Hindlimb muscle (tissue), 1 donor: ENCODE results near the gene ZSCAN12. TPM values are rescaled to one million over a fixed set of nuclear protein-coding genes. Genes with fewer than 3 reads are reported as not detected.
A peak's percentile ranks its signal among the peaks of the same experiment; 100 is the strongest.
"Not testable (repeated sequence)": the region's sequence is repeated elsewhere in the genome, so short reads cannot be mapped to it uniquely, and the experiment has no call there.

Experiments
- DNase-seq: peaks from one replicate; pipeline ENCODE4 v3.0.0-alpha.2; 2013
- polyA plus RNA-seq: library from polyadenylated mRNA; unstranded; fragments of 120-200 nt; gene quantifications from one replicate; pipeline ENCODE4 v1.2.1, GENCODE V29; 2013; ENCODE audit not compliant: insufficient read length

The ZSCAN12 gene
- polyA plus RNA-seq, 1 donor, result 6.1 TPM

DNA sequence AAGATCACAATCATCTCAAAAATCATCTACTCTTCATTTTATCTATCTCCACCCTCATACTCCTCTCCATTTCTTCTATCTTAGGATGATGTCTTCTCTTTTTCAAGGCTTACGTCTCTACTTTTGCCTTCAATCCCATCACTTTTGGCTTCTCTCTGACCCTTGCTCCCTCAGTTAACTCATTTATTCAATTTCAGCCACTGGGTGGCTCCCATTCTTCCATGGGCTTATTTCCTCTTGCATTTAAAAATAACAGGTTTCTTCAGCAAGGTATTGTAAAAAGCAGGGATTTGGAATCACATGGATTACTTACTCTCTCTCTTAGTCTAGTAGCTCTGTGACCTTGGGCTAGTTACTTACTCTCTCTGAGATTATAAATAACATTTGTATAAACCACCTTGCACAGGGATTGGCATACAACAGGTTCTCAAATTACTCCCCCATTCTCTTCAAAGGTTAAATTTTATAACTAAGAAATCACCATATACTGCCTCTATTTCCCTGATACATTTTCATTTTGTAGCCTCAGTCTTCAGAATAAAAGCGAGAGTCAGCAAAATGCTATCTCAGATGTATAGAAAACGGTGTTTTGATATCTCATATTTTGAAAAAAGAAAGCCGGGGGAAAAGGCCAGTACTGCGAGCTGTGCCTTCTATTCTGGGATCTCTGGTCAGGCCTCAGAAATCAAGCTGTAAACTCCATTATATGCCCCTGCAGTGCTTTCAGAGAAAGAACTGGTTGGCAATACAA lies 5.5 kb downstream of the ZSCAN12 start:
- DNase-seq, result no peak

DNA sequence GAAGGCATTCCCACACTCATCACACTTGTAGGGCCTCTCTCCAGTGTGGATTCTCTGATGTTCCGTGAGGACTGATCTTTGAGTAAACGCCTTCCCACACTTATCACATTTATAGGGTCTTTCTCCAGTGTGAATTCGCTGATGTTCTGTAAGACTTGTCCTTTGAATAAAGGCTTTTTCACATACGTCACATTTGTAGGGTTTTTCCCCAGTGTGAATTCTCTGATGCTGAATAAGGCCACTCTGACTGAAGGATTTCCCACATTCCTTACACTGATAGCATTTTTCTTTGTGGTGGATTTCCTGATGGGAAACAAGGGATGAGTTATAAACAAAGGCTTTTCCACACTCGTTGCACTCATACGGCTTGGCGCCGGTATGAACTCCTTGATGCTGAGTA lies 8.9 kb downstream of the ZSCAN12 start:
- DNase-seq, result no peak

DNA sequence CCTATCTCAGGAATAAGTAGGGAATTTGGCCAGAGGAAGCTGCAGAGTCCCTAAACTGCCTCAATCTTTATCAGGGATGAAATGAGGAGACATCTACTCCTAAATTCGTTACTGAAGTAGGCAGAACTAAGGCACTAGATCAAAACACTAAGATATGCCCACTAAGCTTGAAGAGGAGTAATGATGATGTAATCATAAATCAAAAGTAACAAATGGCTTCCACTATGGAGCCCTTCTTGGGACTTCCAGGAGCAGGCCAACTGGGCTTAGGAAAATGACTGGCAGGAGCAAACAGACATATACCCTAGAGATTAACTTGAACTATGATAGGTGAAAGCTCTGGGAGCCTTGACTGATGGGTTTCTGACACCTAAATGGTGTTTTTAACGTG lies 15.4 kb downstream of the ZSCAN12 start:
- DNase-seq, result no peak

- peak; percentile 82 for DNase-seq
These were observed 16.1 kb downstream of the ZSCAN12 start for GRCh38 chr6:28383235-28384142.

GRCh38 chr6:28380381-28380780 lies 19.2 kb downstream of the ZSCAN12 start:
- no peak for DNase-seq

- no peak for DNase-seq
These were observed 20.9 kb downstream of the ZSCAN12 start for GRCh38 chr6:28378644-28379043.

- DNase-seq, result no peak
These were observed 21.7 kb downstream of the ZSCAN12 start for GRCh38 chr6:28377879-28378278.

GRCh38 chr6:28373925-28374324 lies 25.6 kb downstream of the ZSCAN12 start:
- no peak for DNase-seq

DNA sequence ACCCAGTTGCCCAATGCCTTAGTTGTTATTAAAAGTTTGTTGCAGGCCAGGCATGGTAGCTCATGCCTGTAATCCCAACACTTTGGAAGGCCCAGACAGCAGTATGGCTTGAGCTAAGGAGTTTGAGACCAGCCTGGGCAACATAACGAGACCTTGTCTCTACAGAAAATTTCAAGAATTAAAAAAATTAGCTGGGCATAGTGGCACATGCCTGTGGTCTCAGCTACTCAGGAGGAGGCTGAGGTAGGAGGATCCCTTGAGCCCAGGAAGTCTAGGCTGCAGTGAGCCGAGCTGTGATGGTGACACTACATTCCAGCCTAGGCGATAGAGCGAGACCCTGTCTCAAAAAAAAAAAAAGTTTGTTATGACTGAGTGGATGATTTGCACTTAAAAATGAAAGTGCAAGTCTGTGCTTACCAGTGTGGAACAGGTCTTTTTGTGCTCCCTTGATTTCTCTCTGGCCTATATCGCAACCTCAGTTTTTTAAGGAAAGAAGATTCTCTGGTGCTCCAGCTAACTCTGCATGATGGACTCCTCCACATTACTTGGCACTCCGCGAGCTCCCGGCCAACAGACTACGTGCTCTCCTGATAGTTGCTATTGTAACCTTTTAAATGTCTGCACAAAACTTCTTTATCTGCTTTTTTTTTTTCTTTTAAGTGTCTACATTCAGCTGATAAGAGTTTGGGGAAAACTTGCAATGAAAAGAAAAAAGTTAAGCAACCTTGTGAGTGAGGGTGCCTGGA lies 27.7 kb downstream of the ZSCAN12 start:
- no peak for DNase-seq

GRCh38 chr6:28371280-28371679 lies 28.3 kb downstream of the ZSCAN12 start:
- no peak for DNase-seq

- DNase-seq, result no peak
These were observed 29.1 kb downstream of the ZSCAN12 start for GRCh38 chr6:28370440-28370839.

DNA sequence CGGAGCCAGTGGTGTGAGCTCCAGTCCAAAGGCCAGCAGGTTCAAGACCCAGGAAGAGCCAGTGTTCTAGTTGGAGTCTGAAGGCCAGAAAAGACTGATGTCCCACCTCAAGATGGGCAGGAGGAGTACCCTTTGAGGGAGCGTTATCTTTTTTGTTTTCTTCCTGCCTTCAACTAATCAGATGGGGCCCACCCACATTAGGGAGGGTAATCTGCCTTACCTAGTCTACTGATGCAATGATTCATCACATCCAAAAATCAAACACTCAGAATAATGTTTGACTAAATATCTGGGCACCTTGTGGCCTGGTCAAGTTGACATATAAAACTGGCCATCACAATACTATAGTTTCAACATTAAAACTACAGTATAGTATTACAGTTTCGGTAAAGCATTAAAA lies 30.1 kb downstream of the ZSCAN12 start:
- no peak for DNase-seq

- DNase-seq, result no peak
These were observed 31.0 kb downstream of the ZSCAN12 start for GRCh38 chr6:28368522-28368921.

DNA sequence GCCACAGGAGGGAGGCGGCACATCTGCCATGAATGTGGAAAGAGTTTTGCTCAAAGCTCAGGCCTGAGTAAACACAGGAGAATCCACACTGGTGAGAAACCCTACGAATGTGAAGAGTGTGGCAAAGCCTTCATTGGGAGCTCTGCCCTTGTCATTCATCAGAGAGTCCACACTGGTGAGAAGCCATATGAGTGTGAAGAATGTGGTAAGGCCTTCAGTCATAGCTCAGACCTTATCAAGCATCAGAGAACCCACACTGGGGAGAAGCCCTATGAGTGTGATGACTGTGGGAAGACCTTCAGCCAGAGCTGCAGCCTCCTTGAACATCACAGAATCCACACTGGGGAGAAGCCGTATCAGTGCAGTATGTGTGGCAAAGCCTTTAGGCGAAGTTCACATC lies 34.0 kb downstream of the ZSCAN12 start:
- DNase-seq, result not testable (repeated sequence)

GRCh38 chr6:28360961-28361360 lies 38.6 kb downstream of the ZSCAN12 start:
- no peak for DNase-seq

DNA sequence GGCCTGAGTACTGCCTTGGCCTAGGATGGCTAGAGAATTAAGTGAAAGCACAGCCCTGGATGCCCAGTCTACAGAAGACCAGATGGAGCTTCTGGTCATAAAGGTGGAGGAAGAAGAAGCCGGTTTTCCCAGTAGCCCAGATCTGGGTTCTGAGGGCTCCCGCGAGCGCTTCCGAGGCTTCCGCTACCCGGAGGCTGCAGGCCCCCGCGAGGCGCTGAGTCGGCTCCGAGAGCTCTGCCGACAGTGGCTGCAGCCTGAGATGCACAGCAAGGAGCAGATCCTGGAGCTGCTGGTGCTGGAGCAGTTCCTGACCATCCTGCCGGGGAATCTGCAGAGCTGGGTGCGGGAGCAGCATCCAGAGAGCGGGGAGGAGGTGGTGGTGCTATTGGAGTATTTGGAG lies 40.0 kb downstream of the ZSCAN12 start:
- not testable (repeated sequence) for DNase-seq

- no peak for DNase-seq
These were observed 42.5 kb downstream of the ZSCAN12 start for GRCh38 chr6:28357036-28357435.

DNA sequence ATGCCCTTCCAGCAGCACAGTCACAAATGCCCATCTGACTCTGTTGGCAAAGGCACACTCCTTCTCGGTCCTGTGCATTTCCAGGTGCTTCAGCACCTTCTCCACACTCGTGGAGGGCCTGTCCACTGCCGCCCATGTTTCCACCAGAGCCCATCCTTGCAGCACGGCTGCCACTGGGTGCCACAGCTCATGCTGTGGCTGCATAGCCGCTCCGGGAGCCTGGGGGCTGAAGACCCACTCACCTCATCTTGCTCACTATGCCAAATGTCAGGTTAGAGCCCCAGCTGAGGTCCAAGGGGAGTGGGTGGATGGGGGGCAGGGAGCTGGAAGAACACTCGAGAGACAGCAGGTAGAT lies 42.9 kb downstream of the ZSCAN12 start:
- no peak for DNase-seq

- peak; percentile 88 for DNase-seq
These were observed 43.5 kb downstream of the ZSCAN12 start for GRCh38 chr6:28355743-28356665.

DNA sequence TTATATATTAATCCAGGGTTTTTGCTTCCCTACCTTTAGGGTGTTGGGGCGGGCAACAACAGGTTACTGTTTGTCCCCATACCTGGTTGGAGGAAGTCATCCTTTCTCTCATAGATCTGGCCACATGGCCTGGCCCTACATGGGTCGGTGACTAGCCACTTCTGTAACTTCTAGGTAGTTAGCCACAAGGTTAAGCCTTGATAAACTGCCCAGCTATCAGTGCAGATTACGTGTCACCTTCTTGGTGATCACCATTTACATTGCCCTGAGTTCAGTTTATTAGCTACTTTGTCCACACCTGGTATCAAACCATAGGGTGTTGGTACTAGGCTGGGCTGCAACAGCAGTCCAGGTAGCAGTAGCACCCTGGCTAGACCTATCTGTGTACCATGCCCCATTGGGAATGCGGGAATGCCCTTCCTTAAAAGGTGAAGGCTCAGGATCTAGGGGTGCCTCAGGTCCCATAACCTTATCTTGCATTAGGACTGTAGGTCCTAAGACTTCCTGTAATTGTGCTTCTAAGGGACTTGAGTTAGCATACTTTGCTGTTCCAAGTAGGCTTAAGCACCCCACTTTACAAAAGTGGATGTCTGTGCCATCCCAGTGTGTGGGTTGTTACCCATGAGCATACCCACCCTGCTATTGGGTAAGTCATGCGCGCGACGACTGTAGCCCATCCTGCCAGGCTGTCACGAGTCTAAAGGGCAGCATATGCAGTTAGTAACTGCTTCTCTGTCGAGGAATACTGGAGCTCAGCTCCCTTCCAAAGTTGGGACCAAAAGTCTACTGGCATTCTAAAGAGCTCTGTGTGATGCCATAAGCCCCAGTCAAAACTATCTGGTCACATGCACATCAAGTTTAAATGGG lies 44.6 kb downstream of the ZSCAN12 start:
- no peak for DNase-seq
